IMR-90 (cell line): Measurements from ENCODE around the gene CUL4A. TPM values are rescaled to one million over a fixed set of nuclear protein-coding genes. Genes with fewer than 3 reads are reported as not detected.

Experiments
- ATAC-seq: fragments of 200-7000 bp; cut with Tn5 transposase; 2 replicates; pipeline ENCODE4 v1.9.1; 2020; ENCODE audit warnings: low read depth, mild to moderate bottlenecking, moderate library complexity
- BruUV-seq: library from RNA; stranded (reverse); fragments of 400-500 nt; replicated peaks from 2 replicates; lab custom pipeline; 2021; lab: Mats Ljungman, UMichigan
- CTCF ChIA-PET: fragments of 300-600 bp; formaldehyde crosslinking; extraction: SDS; loops from one replicate; lab custom pipeline; 2021; ENCODE audit warnings: antibody characterized with exemption; lab: Yijun Ruan, JAX
- POLR2A ChIA-PET: fragments of 300-600 bp; sonication (Branson Sonifier 250); formaldehyde crosslinking; loops from one replicate; lab custom pipeline; 2022; ENCODE audit warnings: antibody characterized with exemption; ENCODE audit not compliant: unreplicated experiment; lab: Charles Lee
- DNase-seq: peaks from one replicate; pipeline ENCODE4 v3.0.0; 2013
- H2AFZ ChIP-seq: replicated peaks from 2 replicates; pipeline ENCODE3; 2013; ENCODE audit warnings: low read length, mild to moderate bottlenecking; ENCODE audit not compliant: poor library complexity
- H2AK5ac ChIP-seq: 2 replicates; pipeline ENCODE4 v1.6.1; 2013; ENCODE audit warnings: low read depth, low read length, inconsistent platforms
- H2AK9ac ChIP-seq: replicated peaks from 2 replicates; pipeline ENCODE3; 2013; ENCODE audit warnings: mild to moderate bottlenecking, low read depth, low read length, moderate library complexity; ENCODE audit not compliant: poor library complexity
- H2BK120ac ChIP-seq: 2 replicates; pipeline ENCODE4 v1.6.1; 2013; ENCODE audit warnings: low read depth, low read length, inconsistent platforms
- H2BK15ac ChIP-seq: 3 replicates; pipeline ENCODE4 v1.6.1; 2013; ENCODE audit warnings: low read depth, low read length, inconsistent platforms
- H2BK20ac ChIP-seq: 2 replicates; pipeline ENCODE4 v1.6.1; 2013; ENCODE audit warnings: low read depth, mild to moderate bottlenecking, inconsistent platforms, low read length, moderate library complexity
- H2BK5ac ChIP-seq: 2 replicates; pipeline ENCODE4 v1.6.1; 2013; ENCODE audit warnings: mild to moderate bottlenecking, low read depth, low read length, inconsistent platforms; ENCODE audit not compliant: poor library complexity, severe bottlenecking
- H3K14ac ChIP-seq: replicated peaks from 2 replicates; pipeline ENCODE4 v1.6.1; 2013; ENCODE audit warnings: low read depth, low read length, inconsistent platforms
- H3K18ac ChIP-seq: 2 replicates; pipeline ENCODE4 v1.6.1; 2013; ENCODE audit warnings: low read depth, low read length, control low read depth
- H3K23ac ChIP-seq: 2 replicates; pipeline ENCODE4 v1.6.1; 2013; ENCODE audit warnings: low read depth, low read length, inconsistent platforms
- H3K27ac ChIP-seq: 2 replicates; pipeline ENCODE4 v1.5.1; 2013; ENCODE audit warnings: mild to moderate bottlenecking, control low read depth, low read length; ENCODE audit not compliant: insufficient read depth
- H3K27me3 ChIP-seq: 2 replicates; pipeline ENCODE4 v1.6.1; 2013; ENCODE audit warnings: low read length; ENCODE audit not compliant: control insufficient read depth, insufficient read depth
- H3K36me3 ChIP-seq: 2 replicates; pipeline ENCODE4 v1.6.1; 2013; ENCODE audit warnings: low read length, mixed read lengths; ENCODE audit not compliant: control insufficient read depth, insufficient read depth
- H3K4ac ChIP-seq: 2 replicates; pipeline ENCODE4 v1.6.1; 2013; ENCODE audit warnings: low read depth, low read length, inconsistent platforms
- H3K4me1 ChIP-seq: 2 replicates; pipeline ENCODE4 v1.6.1; 2013; ENCODE audit warnings: low read length, mixed read lengths; ENCODE audit not compliant: control insufficient read depth, insufficient read depth
- H3K4me2 ChIP-seq: 2 replicates; pipeline ENCODE4 v1.6.1; 2013; ENCODE audit warnings: low read depth, mild to moderate bottlenecking, control low read depth, low read length, moderate library complexity
- H3K4me3 ChIP-seq: 2 replicates; pipeline ENCODE4 v1.5.1; 2013; ENCODE audit warnings: low read depth, mild to moderate bottlenecking, control low read depth, low read length, moderate library complexity; ENCODE audit not compliant: insufficient read depth
- H3K56ac ChIP-seq: 2 replicates; pipeline ENCODE4 v1.6.1; 2013; ENCODE audit warnings: low read length, inconsistent platforms; ENCODE audit not compliant: insufficient read depth; ENCODE audit errors: extremely low read depth
- H3K79me1 ChIP-seq, 2 experiments: 2 replicates each; pipeline ENCODE4 v1.6.1; 2013; ENCODE audit warnings: low read length in 2 of 2, inconsistent platforms in 1 of 2, low read depth in 1 of 2
- H3K9ac ChIP-seq: 2 replicates; pipeline ENCODE4 v1.6.1; 2013; ENCODE audit warnings: low read depth, low read length, control low read depth
- H3K9me1 ChIP-seq: 2 replicates; pipeline ENCODE4 v1.6.1; 2013; ENCODE audit warnings: low read length, inconsistent platforms; ENCODE audit not compliant: insufficient read depth
- H3K9me3 ChIP-seq: 2 replicates; pipeline ENCODE4 v1.6.1; 2013; ENCODE audit warnings: low read length; ENCODE audit not compliant: control insufficient read depth, insufficient read depth
- H4K20me1 ChIP-seq: 2 replicates; pipeline ENCODE4 v1.6.1; 2013; ENCODE audit warnings: low read length, inconsistent platforms; ENCODE audit not compliant: insufficient read depth
- H4K5ac ChIP-seq: 2 replicates; pipeline ENCODE4 v1.6.1; 2013; ENCODE audit warnings: mild to moderate bottlenecking, low read depth, low read length, control low read depth
- H4K8ac ChIP-seq, 2 experiments: 2 replicates each; pipeline ENCODE4 v1.6.1; 2013; ENCODE audit warnings: low read depth in 2 of 2, low read length in 2 of 2, control low read depth in 1 of 2, inconsistent platforms in 1 of 2
- H4K91ac ChIP-seq: 2 replicates; pipeline ENCODE4 v1.6.1; 2013; ENCODE audit warnings: low read depth, low read length, inconsistent platforms; ENCODE audit not compliant: insufficient read depth
- BHLHE40 ChIP-seq: fragments of 150-350 bp; IDR thresholded peaks from 2 replicates; pipeline ENCODE4 v1.6.1; 2016; ENCODE audit warnings: mild to moderate bottlenecking, low read depth, low read length
- CEBPB ChIP-seq: IDR thresholded peaks from 2 replicates; pipeline ENCODE4 v1.6.1; 2012; ENCODE audit warnings: low read depth, low read length, improper control_type of control experiment
- CHD1 ChIP-seq: IDR thresholded peaks from 2 replicates; pipeline ENCODE4 v1.6.1; 2012; ENCODE audit warnings: low read depth, low read length, improper control_type of control experiment
- CTCF ChIP-seq: conservative IDR thresholded peaks from 2 replicates; pipeline ENCODE4 v1.5.1; 2012; ENCODE audit warnings: mild to moderate bottlenecking, low read depth, low read length, improper control_type of control experiment
- FOS ChIP-seq: fragments of 150-350 bp; IDR thresholded peaks from 2 replicates; pipeline ENCODE4 v1.6.1; 2016; ENCODE audit warnings: low read depth, low read length
- MAFK ChIP-seq: IDR thresholded peaks from 2 replicates; pipeline ENCODE4 v1.6.1; 2012; ENCODE audit warnings: low read depth, low read length, improper control_type of control experiment
- MAZ ChIP-seq: IDR thresholded peaks from 2 replicates; pipeline ENCODE4 v1.6.1; 2012; ENCODE audit warnings: low read depth, mild to moderate bottlenecking, low read length, improper control_type of control experiment, moderate library complexity, borderline replicate concordance
- MXI1 ChIP-seq: IDR thresholded peaks from 2 replicates; pipeline ENCODE4 v1.6.1; 2012; ENCODE audit warnings: low read depth, mild to moderate bottlenecking, low read length, moderate library complexity, borderline replicate concordance
- NFE2L2 ChIP-seq: fragments of 150-350 bp; IDR thresholded peaks from 2 replicates; pipeline ENCODE4 v1.6.1; 2016; ENCODE audit warnings: low read depth, mild to moderate bottlenecking, low read length
- POLR2A ChIP-seq: IDR thresholded peaks from 2 replicates; pipeline ENCODE4 v1.6.1; 2012; ENCODE audit warnings: mild to moderate bottlenecking, low read depth, low read length
- RAD21 ChIP-seq: IDR thresholded peaks from 2 replicates; pipeline ENCODE4 v1.6.1; 2012; ENCODE audit warnings: low read length, improper control_type of control experiment
- RCOR1 ChIP-seq: IDR thresholded peaks from 2 replicates; pipeline ENCODE4 v1.6.1; 2012; ENCODE audit warnings: mild to moderate bottlenecking, low read length, improper control_type of control experiment; ENCODE audit not compliant: insufficient replicate concordance
- RFX5 ChIP-seq: IDR thresholded peaks from 2 replicates; pipeline ENCODE4 v1.8.0; 2012; ENCODE audit warnings: low read depth, mild to moderate bottlenecking, low read length, moderate library complexity
- SMC3 ChIP-seq: fragments of 150-350 bp; IDR thresholded peaks from 2 replicates; pipeline ENCODE4 v1.6.1; 2016; ENCODE audit warnings: low read depth, mild to moderate bottlenecking, antibody characterized with exemption, low read length, moderate library complexity
- USF2 ChIP-seq: fragments of 150-350 bp; IDR thresholded peaks from 2 replicates; pipeline ENCODE4 v1.6.1; 2017; ENCODE audit warnings: mild to moderate bottlenecking, antibody characterized with exemption, low read length, low read depth
- WGBS, 2 experiments: methylation state at CpG; one replicate each; pipeline versions ENCODE4 v1.1.5 to v1.1.7; 2013; ENCODE audit warnings: missing lambda C conversion rate in 2 of 2; ENCODE audit not compliant: insufficient read length in 1 of 2; ENCODE audit errors: extremely low coverage in 2 of 2; 5-methylcytosine and 5-hydroxymethylcytosine counted together
- dilution Hi-C: fragments of 300-500 bp; cut with HindIII; formaldehyde crosslinking; loops from one replicate; pipeline ENCODE4 v1.14.3; 2018; ENCODE audit warnings: low sequenced_read_pairs; ENCODE audit not compliant: unreplicated experiment
- in situ Hi-C: fragments of 300-500 bp; cut with MboI; formaldehyde crosslinking; loops from 3 replicates; pipeline ENCODE4 v1.14.3; 2019; ENCODE audit warnings: low sequenced_read_pairs, inconsistent platforms, mixed read lengths
- intact Hi-C: fragments of 100-400 bp; cut with micrococcal nuclease; formaldehyde crosslinking; loops from 2 replicates; pipeline ENCODE4 v1.10.0; 2022
- polyA plus RNA-seq, 3 experiments: library from polyadenylated mRNA; depleted of rRNA; stranded (reverse); fragments of >200 nt; gene quantifications; 2 replicates each; pipeline ENCODE4 v1.2.3, GENCODE V29; 2012; ENCODE audit warnings: low replicate concordance in 1 of 3
- total RNA-seq: library from RNA; depleted of rRNA; stranded (reverse); fragments of >200 nt; gene quantifications from 2 replicates; pipeline ENCODE4 v1.2.3, GENCODE V29; 2012
- TF ChIP-seq, protein P1 (sequence below): fragments of 150-350 bp; IDR thresholded peaks from 2 replicates; pipeline ENCODE4 v1.6.1; 2016; ENCODE audit warnings: low read depth, mild to moderate bottlenecking, low read length, moderate library complexity, borderline replicate concordance

Gene CUL4A
- total and polyA plus RNA-seq, 2 of the 4 experiments (the other 2 are of a cell fraction), result 86.0 to 146 TPM

DNA sequence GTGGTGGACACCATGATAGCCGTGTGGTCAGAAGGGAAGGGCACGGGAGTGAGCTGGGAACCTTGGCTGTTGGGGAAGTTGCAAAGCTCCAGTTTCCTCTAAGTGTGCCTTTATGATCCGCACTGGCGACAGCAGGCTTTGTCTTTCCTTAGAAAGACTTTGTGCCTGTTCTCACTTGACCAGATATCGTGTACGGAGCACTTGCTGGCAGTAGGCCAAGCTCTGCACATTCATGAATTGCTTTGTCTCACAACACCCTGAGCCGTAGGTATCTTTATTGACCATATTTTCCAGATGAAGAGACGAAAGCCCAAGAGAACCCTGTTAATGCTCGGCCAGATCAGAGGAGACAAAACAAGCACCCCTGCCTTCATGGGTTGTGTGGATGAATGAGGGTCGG lies 15.1 kb downstream of the CUL4A start:
- no peak overlapping the region for H2BK20ac ChIP-seq
- no CpG with 5 or more reads among the region's 10 CpGs for WGBS, 2 experiments
- H4K91ac ChIP-seq, result no peak overlapping the region
- peaks cover 59% of the 10 kb centered on the region for H3K36me3 ChIP-seq
- CTCF ChIA-PET, result no interaction called here
- intact Hi-C loops (no loop called here), dilution Hi-C loops (no loop called here), in situ Hi-C loops (no loop called here)
- no peak overlapping the region for H2BK120ac ChIP-seq
- H4K8ac ChIP-seq, result no peak overlapping the region
- no peak overlapping the region for H3K4ac ChIP-seq
- peaks cover 74% of the 10 kb centered on the region for H4K20me1 ChIP-seq
- H3K9me1 ChIP-seq, result peaks cover 55% of the 10 kb centered on the region
- no peak overlapping the region for H3K18ac ChIP-seq
- DNase-seq, result no peak
- no peak for TF ChIP-seq CHD1
- no peak for TF ChIP-seq FOS
- TF ChIP-seq RCOR1, result no peak
- no peak for TF ChIP-seq SMC3
- TF ChIP-seq CTCF, result no peak
- TF ChIP-seq MAFK, result no peak
- TF ChIP-seq NFE2L2, result no peak
- no peak for TF ChIP-seq POLR2A
- no peak for TF ChIP-seq MAZ
- no peak for TF ChIP-seq USF2
- TF ChIP-seq CEBPB, result no peak
- no peak for TF ChIP-seq BHLHE40
- no peak for TF ChIP-seq RAD21
- no peak for TF ChIP-seq MXI1
- TF ChIP-seq, protein P1, sequence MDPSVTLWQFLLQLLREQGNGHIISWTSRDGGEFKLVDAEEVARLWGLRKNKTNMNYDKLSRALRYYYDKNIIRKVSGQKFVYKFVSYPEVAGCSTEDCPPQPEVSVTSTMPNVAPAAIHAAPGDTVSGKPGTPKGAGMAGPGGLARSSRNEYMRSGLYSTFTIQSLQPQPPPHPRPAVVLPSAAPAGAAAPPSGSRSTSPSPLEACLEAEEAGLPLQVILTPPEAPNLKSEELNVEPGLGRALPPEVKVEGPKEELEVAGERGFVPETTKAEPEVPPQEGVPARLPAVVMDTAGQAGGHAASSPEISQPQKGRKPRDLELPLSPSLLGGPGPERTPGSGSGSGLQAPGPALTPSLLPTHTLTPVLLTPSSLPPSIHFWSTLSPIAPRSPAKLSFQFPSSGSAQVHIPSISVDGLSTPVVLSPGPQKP, result no peak
- TF ChIP-seq RFX5, result no peak
- H3K4me2 ChIP-seq, result no peak overlapping the region
- no peak overlapping the region for H2BK5ac ChIP-seq
- no peak overlapping the region for H3K23ac ChIP-seq
- ATAC-seq, result no peak
- H3K14ac ChIP-seq, result no peak overlapping the region
- H3K79me1 ChIP-seq, result peaks cover 53 to 90% of the 10 kb centered on the region in 2 experiments
- H2AK9ac ChIP-seq, result no peak overlapping the region
- no peak overlapping the region for H3K27ac ChIP-seq
- no peak overlapping the region for H2BK15ac ChIP-seq
- no peak overlapping the region for H2AK5ac ChIP-seq
- H3K4me3 ChIP-seq, result no peak overlapping the region
- POLR2A ChIA-PET, result no interaction called here
- H3K9ac ChIP-seq, result no peak overlapping the region
- BruUV-seq, result no TSS peak
- H4K5ac ChIP-seq, result no peak overlapping the region
- no peak overlapping the region for H2AFZ ChIP-seq
- no peaks in the 10 kb centered on the region for H3K27me3 ChIP-seq
- peaks cover 10% of the 10 kb centered on the region; the same call in 1 of the 2 replicates for H3K4me1 ChIP-seq
- no peaks in the 10 kb centered on the region for H3K9me3 ChIP-seq
- H3K56ac ChIP-seq, result no peak overlapping the region
